Measurements from ENCODE around the gene FAM193B. TPM values are rescaled to one million over a fixed set of nuclear protein-coding genes. Genes with fewer than 3 reads are reported as not detected.
A peak's percentile ranks its signal among the peaks of the same experiment; 100 is the strongest.

Gene FAM193B
- total and polyA plus RNA-seq, 9 of the 15 experiments (the other 6 are each of a cell fraction or from before 2014, with no cell fraction given), result 4.4 to 76.4 (median 37.3) TPM

GRCh38 chr5:177478711-177479646 is 75.4 kb downstream of the FAM193B start (continued):
- 0 out of 6 replicates have a peak, but pooled peaks of 1 of the 3 experiments have one; percentile 17 for TF ChIP-seq ZBTB11 (CRISPR knock-in tag; IDR thresholded peaks at IDR 0.05)
- TF ChIP-seq JUNB (CRISPR knock-in tag; conservative IDR thresholded peaks at IDR 0.05), result no peak
- TF ChIP-seq SAFB (IDR thresholded peaks at IDR 0.05; ENCODE audit: borderline replicate concordance, low read depth, low read length), result no peak
- TF ChIP-seq PKNOX1 (IDR thresholded peaks at IDR 0.05), result no peak; the same call in 1 of the 2 replicates
- TF ChIP-seq, protein P1, sequence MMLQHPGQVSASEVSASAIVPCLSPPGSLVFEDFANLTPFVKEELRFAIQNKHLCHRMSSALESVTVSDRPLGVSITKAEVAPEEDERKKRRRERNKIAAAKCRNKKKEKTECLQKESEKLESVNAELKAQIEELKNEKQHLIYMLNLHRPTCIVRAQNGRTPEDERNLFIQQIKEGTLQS (IDR thresholded peaks at IDR 0.05), result peak; percentile 93
- TF ChIP-seq, protein P1 (CRISPR knock-in tag; conservative IDR thresholded peaks at IDR 0.05), result no peak
- TF ChIP-seq, protein P2, sequence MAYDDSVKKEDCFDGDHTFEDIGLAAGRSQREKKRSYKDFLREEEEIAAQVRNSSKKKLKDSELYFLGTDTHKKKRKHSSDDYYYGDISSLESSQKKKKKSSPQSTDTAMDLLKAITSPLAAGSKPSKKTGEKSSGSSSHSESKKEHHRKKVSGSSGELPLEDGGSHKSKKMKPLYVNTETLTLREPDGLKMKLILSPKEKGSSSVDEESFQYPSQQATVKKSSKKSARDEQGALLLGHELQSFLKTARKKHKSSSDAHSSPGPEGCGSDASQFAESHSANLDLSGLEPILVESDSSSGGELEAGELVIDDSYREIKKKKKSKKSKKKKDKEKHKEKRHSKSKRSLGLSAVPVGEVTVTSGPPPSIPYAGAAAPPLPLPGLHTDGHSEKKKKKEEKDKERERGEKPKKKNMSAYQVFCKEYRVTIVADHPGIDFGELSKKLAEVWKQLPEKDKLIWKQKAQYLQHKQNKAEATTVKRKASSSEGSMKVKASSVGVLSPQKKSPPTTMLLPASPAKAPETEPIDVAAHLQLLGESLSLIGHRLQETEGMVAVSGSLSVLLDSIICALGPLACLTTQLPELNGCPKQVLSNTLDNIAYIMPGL (CRISPR knock-in tag; IDR thresholded peaks at IDR 0.05), result no peak
- TF ChIP-seq TCF7L2 (IDR thresholded peaks at IDR 0.05; ENCODE audit: low read depth, low read length), result no peak
- TF ChIP-seq HBP1 (CRISPR knock-in tag; IDR thresholded peaks at IDR 0.05), result peak; percentile 96
- 0 out of 2 replicates have a peak, but pooled peaks have one; percentile 13 for TF ChIP-seq HIVEP1 (CRISPR knock-in tag; IDR thresholded peaks at IDR 0.05)
- TF ChIP-seq, protein P3, sequence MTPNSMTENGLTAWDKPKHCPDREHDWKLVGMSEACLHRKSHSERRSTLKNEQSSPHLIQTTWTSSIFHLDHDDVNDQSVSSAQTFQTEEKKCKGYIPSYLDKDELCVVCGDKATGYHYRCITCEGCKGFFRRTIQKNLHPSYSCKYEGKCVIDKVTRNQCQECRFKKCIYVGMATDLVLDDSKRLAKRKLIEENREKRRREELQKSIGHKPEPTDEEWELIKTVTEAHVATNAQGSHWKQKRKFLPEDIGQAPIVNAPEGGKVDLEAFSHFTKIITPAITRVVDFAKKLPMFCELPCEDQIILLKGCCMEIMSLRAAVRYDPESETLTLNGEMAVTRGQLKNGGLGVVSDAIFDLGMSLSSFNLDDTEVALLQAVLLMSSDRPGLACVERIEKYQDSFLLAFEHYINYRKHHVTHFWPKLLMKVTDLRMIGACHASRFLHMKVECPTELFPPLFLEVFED (CRISPR knock-in tag; conservative IDR thresholded peaks at IDR 0.05), result peak; percentile 93
- TF ChIP-seq MEF2D (tag; conservative IDR thresholded peaks at IDR 0.05; ENCODE audit: low read depth), result 0 out of 2 replicates have a peak, but pooled peaks have one; percentile 31
- TF ChIP-seq ZFPM2 (CRISPR knock-in tag; IDR thresholded peaks at IDR 0.05), result no peak

Measured in K562 (cell line).